ENCODE results near the gene PDS5B. TPM values are rescaled to one million over a fixed set of nuclear protein-coding genes. Genes with fewer than 3 reads are reported as not detected.

Gene PDS5B
- total and polyA plus RNA-seq, 2 donors (not counting 1 experiment from before 2014, with no cell fraction given): 6.6 to 62.9 TPM

- Histone ChIP-seq H3K4me3 (ENCODE audit: control extremely low read depth in 1 of 5, extremely low read depth in 1 of 5, insufficient read depth in 1 of 5, low read depth in 2 of 5, low read length in 4 of 5) (no peak overlapping the region), H3K4me1 (ENCODE audit: control insufficient read depth in 2 of 2, insufficient read depth in 2 of 2, low read length in 2 of 2) (peaks cover 20 to 21% of the 10 kb centered on the region in 2 donors), H4K20me1 (ENCODE audit: control insufficient read depth, insufficient read depth, low read length, poor library complexity, severe bottlenecking) (peaks cover 36% of the 10 kb centered on the region), H3K79me2 (ENCODE audit: control insufficient read depth, insufficient read depth, low read length) (peaks cover 79% of the 10 kb centered on the region), H3K9ac (ENCODE audit: low read length) (no peak overlapping the region), H3K27me3 (replicated peaks in 1 of 4; ENCODE audit: control extremely low read depth in 1 of 4, control insufficient read depth in 3 of 4, insufficient read depth in 4 of 4, low read length in 3 of 4) (peaks cover 0 to 4% (median 0%) of the 10 kb centered on the region in 4 experiments), H3K9me3 (ENCODE audit: control extremely low read depth in 1 of 3, control insufficient read depth in 2 of 3, insufficient read depth in 1 of 3, low read length in 2 of 3) (no peaks in the 10 kb centered on the region), H3K27ac (ENCODE audit: low read length in 2 of 2) (no peak overlapping the region), H3K4me2 (replicated peaks; ENCODE audit: low read depth, low read length, poor library complexity, severe bottlenecking) (no peak overlapping the region), H2AFZ (ENCODE audit: insufficient read depth, low read depth, low read length, poor library complexity, severe bottlenecking) (no peak overlapping the region), H3K36me3 (replicated peaks in 1 of 2; ENCODE audit: control extremely low read depth in 1 of 2, control insufficient read depth in 1 of 2, extremely low read depth in 1 of 2, insufficient read depth in 2 of 2, low read length in 1 of 2) (no peaks in the 10 kb centered on the region)
- POLR2A ChIA-PET: no interaction called here
- CTCF ChIA-PET: interaction anchor here (0.6 to 5.8 kb wide), 6 partner anchors 9 to 63 kb away, joined by 3 to 81 read pairs (median 7); no protein-coding TSS in a partner anchor
- DNase-seq: no peak
- intact Hi-C loops (cut with micrococcal nuclease): no loop called here
- Mint-ChIP-seq H3K4me1 (peaks cover 66% of the 10 kb centered on the region), H3K9me3 (ENCODE audit: insufficient read depth) (no peaks in the 10 kb centered on the region), H3K27ac (no peak overlapping the region), H3K27me3 (no peaks in the 10 kb centered on the region), H3K4me3 (no peak overlapping the region)
- TF ChIP-seq, protein P1, sequence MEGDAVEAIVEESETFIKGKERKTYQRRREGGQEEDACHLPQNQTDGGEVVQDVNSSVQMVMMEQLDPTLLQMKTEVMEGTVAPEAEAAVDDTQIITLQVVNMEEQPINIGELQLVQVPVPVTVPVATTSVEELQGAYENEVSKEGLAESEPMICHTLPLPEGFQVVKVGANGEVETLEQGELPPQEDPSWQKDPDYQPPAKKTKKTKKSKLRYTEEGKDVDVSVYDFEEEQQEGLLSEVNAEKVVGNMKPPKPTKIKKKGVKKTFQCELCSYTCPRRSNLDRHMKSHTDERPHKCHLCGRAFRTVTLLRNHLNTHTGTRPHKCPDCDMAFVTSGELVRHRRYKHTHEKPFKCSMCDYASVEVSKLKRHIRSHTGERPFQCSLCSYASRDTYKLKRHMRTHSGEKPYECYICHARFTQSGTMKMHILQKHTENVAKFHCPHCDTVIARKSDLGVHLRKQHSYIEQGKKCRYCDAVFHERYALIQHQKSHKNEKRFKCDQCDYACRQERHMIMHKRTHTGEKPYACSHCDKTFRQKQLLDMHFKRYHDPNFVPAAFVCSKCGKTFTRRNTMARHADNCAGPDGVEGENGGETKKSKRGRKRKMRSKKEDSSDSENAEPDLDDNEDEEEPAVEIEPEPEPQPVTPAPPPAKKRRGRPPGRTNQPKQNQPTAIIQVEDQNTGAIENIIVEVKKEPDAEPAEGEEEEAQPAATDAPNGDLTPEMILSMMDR (IDR thresholded peaks at IDR 0.05): no peak
- TF ChIP-seq EZH2 (IDR thresholded peaks at IDR 0.05; ENCODE audit: borderline replicate concordance, insufficient read depth, low read depth, low read length, poor library complexity, severe bottlenecking): no peak
- no CpG with 5 or more reads among the region's 2 CpGs for WGBS (ENCODE audit: insufficient coverage)
- no peak for ATAC-seq (ENCODE audit: low read depth)
Observed at GRCh38 chr13:32590266-32590665, 4.0 kb downstream of the PDS5B start.

DNA sequence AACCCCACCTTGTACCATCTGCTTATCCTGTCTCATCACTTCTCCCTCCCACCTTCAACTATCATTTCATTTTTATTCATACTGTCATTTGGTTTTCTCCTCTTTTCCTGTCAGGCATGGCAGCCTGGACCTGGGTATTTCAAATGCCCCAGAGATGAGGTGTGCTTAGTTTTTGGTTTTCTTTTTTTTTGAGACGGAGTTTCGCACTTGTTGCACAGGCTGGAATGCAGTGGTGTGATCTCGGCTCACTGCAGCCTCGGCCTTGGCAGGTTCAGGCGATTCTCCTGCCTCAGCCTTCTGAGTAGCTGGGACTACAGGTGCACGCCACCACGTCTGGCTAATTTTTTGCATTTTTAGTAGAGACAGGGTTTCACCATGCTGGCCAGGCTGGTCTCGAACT lies 5.8 kb downstream of the PDS5B start:
- H3K4me1 ChIP-seq (ENCODE audit: control insufficient read depth in 2 of 2, insufficient read depth in 2 of 2, low read length in 2 of 2): peaks cover 13 to 15% of the 10 kb centered on the region in 2 donors
- no peak overlapping the region for H3K4me2 ChIP-seq (replicated peaks; ENCODE audit: low read depth, low read length, poor library complexity, severe bottlenecking)
- peaks cover 0 to 1% (median 0%) of the 10 kb centered on the region in 3 donors for H3K9me3 ChIP-seq (ENCODE audit: control extremely low read depth in 1 of 3, control insufficient read depth in 2 of 3, insufficient read depth in 1 of 3, low read length in 2 of 3)
- H3K27ac Mint-ChIP-seq: no peak overlapping the region
- ChIA-PET CTCF (interaction anchor here (1.5 kb wide), 2 partner anchors 11 to 59 kb away, joined by 4 to 7 read pairs; no protein-coding TSS in a partner anchor), POLR2A (no interaction called here)
- no peak overlapping the region for H3K4me3 ChIP-seq (ENCODE audit: control extremely low read depth in 1 of 5, extremely low read depth in 1 of 5, insufficient read depth in 1 of 5, low read depth in 2 of 5, low read length in 4 of 5)
- H3K9me3 Mint-ChIP-seq (ENCODE audit: insufficient read depth): no peaks in the 10 kb centered on the region
- H3K27ac ChIP-seq (ENCODE audit: low read length in 2 of 2): no peak overlapping the region
- H3K4me1 Mint-ChIP-seq: peaks cover 69% of the 10 kb centered on the region
- no peaks in the 10 kb centered on the region for H3K27me3 Mint-ChIP-seq
- no peak for ATAC-seq (ENCODE audit: low read depth)
- no peak overlapping the region for H3K9ac ChIP-seq (ENCODE audit: low read length)
- H4K20me1 ChIP-seq (ENCODE audit: control insufficient read depth, insufficient read depth, low read length, poor library complexity, severe bottlenecking): peaks cover 53% of the 10 kb centered on the region
- H3K79me2 ChIP-seq (ENCODE audit: control insufficient read depth, insufficient read depth, low read length): peaks cover 97% of the 10 kb centered on the region
- no peak overlapping the region for H2AFZ ChIP-seq (ENCODE audit: insufficient read depth, low read depth, low read length, poor library complexity, severe bottlenecking)
- no peak for DNase-seq
- H3K36me3 ChIP-seq (replicated peaks in 1 of 2; ENCODE audit: control extremely low read depth in 1 of 2, control insufficient read depth in 1 of 2, extremely low read depth in 1 of 2, insufficient read depth in 2 of 2, low read length in 1 of 2): no peaks in the 10 kb centered on the region
- no peak overlapping the region for H3K4me3 Mint-ChIP-seq
- no peaks in the 10 kb centered on the region for H3K27me3 ChIP-seq (replicated peaks in 1 of 4; ENCODE audit: control extremely low read depth in 1 of 4, control insufficient read depth in 3 of 4, insufficient read depth in 4 of 4, low read length in 3 of 4)
- intact Hi-C loops (cut with micrococcal nuclease): no loop called here
- TF ChIP-seq, protein P1 (IDR thresholded peaks at IDR 0.05): no peak
- TF ChIP-seq EZH2 (IDR thresholded peaks at IDR 0.05; ENCODE audit: borderline replicate concordance, insufficient read depth, low read depth, low read length, poor library complexity, severe bottlenecking): no peak
- 100% methylated on average over 5 of the region's 8 CpGs for WGBS (ENCODE audit: insufficient coverage)

Data from B cell (primary cell).